HG03196 (cell line): ENCODE measurements around the gene GRIN3B.
"Not testable (repeated sequence)": the region's sequence is repeated elsewhere in the genome, so short reads cannot be mapped to it uniquely, and the experiment has no call there.

Experiments
- ATAC-seq: cut with Tn5 transposase; IDR thresholded peaks from one replicate; pipeline ENCODE4 v1.9.1; 2021; ENCODE audit not compliant: unreplicated experiment

Gene GRIN3B, protein sequence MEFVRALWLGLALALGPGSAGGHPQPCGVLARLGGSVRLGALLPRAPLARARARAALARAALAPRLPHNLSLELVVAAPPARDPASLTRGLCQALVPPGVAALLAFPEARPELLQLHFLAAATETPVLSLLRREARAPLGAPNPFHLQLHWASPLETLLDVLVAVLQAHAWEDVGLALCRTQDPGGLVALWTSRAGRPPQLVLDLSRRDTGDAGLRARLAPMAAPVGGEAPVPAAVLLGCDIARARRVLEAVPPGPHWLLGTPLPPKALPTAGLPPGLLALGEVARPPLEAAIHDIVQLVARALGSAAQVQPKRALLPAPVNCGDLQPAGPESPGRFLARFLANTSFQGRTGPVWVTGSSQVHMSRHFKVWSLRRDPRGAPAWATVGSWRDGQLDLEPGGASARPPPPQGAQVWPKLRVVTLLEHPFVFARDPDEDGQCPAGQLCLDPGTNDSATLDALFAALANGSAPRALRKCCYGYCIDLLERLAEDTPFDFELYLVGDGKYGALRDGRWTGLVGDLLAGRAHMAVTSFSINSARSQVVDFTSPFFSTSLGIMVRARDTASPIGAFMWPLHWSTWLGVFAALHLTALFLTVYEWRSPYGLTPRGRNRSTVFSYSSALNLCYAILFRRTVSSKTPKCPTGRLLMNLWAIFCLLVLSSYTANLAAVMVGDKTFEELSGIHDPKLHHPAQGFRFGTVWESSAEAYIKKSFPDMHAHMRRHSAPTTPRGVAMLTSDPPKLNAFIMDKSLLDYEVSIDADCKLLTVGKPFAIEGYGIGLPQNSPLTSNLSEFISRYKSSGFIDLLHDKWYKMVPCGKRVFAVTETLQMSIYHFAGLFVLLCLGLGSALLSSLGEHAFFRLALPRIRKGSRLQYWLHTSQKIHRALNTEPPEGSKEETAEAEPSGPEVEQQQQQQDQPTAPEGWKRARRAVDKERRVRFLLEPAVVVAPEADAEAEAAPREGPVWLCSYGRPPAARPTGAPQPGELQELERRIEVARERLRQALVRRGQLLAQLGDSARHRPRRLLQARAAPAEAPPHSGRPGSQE

DNA sequence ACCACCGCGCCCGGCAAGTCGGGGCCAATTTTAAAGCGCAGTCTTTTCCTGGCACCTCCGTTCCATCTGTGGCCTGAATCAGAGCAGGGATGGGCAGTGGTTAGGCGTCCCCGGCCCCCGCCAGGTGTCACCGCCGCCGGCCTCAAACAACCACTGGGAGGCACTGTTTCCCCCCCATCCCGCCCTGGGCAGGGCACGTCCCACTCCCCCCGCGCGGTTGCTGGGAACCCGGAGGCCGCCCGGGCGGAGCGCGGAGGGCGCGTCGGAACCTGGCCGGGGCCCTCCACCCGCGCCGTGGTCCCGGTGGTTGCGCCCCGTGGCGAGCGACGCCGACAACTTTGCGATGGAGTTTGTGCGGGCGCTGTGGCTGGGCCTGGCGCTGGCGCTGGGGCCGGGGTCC is at the start of gene GRIN3B:
TSS of gene GRIN3B (plus strand) at position 325 of the 400 bp plus-strand sequence. CDS start at position 344, 19 bp downstream.
- ATAC-seq: no peak

DNA sequence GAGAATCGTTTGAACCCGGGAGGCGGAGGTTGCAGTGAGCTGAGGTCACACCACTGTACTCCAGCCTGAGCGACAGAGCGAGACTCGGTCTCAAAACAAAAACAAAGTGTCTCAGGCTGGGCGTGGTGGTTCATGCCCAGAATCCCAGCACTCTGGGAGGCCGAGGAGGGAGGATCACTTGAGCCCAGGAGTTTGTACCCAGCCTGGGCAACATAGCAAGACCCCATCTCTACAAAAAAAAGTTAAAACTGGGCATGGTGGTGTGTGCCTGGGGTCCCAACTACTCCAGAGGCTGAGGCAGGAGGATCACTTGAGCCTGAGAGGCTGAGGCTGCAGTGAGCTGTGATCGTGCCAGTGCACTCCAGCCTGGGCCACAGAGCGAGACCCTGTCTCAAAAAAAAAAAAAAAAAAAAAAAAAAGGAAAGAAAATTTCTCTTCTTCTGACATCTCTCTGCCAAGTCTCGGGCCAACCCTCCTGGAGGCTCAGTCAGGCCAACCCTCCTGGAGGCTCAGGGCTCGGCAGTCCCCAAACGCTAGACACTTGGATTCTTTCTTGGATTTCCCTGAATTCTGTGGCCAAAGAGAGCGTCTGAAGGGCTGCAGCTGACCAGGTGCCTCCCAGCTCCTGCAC is 48.1 kb upstream of the GRIN3B start:
- ATAC-seq: no peak

DNA sequence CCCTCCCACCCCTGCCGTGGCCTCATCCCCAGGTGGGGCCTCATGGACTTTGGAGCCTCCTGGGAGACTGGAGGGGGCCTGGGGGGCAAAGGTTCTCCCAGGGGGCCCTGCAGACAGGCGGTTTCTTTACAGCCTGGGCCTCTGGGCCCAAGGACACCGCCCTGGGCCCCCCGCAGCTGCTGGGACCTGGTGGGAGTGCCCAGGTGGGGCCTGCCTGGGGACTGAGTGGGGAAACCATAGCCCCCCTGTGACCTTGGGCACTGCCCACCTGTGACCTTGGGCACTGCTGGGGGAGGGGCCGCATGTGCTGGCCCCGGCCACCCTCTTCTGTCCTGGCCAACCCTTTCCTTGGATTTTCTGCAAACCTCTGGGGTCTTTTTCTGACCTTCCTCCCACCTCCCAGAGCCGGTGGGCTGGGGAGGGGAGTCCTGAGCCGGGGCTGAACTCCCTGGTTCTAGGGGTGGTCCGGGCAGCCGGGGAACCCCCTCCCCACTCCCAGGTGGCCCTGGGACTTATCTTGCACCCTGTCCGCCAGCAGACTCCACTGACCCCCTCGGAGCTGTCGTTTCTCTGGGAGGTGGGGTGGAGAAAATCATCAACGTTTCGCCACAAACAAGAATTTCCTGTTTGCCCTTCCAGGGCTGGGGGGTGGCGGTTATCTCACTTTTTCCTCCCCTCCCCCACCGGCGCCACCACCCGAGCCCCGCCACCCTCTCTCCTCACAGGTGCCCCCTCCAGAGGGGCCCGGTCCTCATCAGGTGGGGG is 47.4 kb upstream of the GRIN3B start:
- ATAC-seq: no peak

DNA sequence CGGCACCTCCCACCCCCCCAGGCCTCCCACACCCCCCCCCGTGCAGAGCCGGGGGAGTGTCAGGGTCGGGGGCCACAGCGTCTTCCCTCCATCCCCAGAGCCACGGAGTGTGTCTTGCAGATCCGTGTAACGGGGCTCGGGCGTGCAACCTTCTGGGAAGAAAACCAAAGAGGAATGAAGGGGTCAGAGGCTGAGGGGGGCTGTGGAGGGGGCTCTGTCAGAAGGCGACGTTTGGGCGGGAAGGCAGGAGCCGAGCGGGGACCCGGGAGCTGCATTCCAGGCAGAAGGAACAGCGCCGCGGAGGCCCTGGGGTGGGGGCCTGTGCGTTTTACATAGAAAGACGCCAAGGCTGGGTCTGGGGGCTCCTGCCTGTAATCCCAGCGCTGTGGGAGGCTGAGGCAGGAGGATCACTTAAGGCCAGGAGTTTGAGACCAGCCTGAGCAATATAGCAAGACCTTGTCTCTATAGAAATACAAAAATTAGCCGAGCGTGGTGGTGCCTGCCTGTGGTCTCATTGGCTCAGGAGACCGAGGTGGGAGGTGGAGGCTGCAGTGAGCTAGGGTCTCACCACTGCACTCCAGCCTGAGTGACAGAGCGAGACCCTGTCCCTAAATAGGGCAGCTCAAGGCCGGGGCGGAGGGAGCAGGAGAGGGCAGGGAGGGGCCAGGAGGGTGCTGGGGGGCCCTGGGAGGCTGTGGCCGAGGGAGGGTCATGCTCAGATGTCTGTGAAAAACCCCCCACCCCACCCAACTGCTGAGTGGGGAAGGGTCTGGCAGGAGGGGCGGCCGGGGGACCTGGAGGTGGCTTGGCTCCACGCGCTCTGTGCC is 46.6 kb upstream of the GRIN3B start:
- no peak for ATAC-seq

DNA sequence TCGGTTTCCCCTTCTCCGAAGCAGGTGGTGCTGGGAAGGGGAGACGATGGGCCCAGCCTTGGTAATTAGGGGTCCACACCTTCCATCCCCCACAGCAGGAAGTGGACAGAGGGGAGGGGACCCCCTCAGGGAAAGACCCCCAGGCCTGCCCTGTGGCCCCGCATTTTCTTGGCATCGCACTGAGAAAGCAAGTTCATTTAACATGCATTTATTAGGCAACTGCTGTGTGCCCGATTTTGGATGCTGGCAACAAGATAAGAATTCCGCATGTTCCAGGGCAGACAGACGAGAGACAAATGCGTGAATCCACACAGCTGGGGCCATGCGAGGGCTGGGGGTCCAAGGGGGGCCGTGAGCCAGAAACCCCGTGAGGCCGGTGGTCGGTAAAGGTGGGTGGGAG is 45.9 kb upstream of the GRIN3B start:
- ATAC-seq: no peak

DNA sequence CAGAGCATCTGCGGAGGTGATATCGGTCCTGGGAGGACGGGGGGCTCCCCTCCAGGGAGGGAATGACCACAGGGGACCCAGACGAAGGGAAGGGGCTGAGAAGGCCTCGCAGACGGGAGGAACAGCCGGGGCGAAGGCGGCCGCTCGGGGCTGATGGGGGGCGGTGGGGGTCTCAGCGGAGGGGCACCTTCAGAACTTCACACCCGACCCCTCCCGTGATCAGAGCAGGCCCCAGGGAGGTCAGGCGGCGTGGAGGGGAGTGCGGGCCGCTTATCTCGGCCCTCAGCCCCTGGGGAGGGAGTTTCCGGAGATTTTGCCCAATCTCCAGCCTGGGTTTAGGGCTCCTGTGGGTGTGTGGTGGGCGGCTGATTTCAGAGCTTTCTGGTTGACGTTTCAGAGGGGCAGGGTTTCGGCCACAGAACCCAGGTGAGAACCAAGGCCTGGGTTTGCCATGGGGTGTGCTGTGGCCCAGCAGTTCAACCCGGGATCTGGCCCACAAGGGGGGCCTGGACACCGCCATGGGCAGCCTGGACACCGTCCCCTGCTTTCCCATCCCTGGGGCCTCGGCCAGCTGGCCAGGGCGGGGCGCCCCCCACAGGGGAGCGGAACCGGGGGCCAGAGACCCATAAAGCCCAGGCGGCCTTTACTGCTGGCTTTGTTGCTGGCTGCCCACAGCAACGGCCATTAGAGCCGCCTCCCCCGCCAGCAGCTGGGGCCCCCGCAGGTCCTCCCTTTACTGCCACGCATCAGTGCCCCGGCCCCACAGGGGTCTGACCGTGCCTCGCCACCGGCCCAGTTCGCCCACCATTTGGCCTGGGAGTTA is 45.3 kb upstream of the GRIN3B start:
- no peak for ATAC-seq

DNA sequence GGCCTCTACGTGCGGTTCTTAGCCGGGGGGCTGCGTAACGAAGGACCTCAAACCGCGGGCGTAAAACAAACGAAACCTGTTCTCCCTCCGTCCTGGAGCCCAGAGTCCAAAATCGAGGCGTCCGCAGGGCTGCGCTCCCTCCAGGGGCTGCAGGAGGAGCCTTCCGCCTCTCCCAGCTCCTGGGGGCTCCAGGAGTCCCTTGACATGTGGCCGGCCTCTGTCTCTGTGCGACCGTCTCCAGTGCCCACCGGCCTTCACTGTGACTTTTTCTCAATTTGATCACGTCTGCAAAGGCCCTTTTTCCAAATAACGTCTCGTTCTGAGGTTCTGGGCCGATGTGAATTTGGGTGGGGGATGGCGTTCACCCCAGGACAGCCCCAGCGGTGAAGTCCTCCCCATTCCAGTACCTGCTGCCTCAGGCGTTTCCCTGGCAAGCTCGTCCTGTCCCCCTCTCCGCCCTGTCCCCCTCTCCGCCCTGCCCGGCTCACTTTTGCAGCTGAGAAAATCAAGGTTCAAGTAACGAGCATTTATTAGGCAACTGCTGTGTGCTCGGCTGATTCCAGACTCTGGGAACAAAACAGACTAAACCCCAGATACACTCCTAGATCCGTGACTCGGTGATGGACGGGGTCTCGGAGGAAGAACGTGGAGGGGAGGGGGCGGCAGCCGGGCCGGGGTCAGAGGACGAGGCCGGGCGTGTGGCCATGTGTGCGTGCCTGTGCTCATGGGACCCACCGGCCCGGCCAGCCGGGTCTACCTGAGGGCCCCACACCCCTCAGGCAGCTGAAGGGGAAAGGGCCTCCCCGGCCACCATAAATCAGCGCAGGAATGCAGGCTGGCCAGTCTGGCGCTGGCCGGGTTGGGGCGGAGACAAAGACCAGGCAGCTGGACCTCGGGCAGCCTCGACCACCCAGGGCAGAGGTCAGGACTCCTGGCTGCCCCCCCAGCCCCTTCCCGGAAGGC is 44.1 kb upstream of the GRIN3B start:
- no peak for ATAC-seq

DNA sequence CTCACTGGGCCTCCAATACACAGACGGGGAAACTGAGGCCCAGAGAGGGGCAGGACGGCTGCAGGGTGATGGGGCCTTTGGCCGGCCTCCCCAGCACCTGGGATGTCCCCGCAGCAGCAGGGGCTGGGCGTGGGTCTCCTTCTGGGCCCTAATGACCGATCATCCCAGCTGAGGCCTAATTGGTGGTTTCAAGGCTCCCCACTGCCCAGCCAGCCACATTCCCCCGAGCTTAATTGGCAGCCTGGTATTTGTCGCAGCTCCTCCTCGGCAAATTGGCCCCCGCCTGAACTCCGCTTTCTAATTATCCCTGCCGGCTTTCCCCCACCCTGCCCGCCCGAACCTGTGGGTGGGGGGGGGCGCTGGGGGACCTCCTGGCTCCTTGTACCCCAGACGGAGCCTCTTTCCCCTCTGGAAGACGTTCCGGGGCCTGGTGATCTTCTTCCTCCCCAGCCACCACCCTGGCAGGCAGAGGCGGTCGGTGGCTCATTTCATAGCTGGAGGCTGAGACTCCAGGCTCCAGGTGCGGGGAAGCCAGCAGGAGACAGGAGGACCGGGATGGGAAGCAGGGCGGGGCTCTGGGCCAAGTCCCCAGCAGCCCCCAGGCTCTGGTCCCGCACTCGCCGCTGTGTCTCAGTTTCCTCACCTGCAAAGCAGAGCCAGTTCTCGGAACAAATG is 43.3 kb upstream of the GRIN3B start:
- no peak for ATAC-seq

DNA sequence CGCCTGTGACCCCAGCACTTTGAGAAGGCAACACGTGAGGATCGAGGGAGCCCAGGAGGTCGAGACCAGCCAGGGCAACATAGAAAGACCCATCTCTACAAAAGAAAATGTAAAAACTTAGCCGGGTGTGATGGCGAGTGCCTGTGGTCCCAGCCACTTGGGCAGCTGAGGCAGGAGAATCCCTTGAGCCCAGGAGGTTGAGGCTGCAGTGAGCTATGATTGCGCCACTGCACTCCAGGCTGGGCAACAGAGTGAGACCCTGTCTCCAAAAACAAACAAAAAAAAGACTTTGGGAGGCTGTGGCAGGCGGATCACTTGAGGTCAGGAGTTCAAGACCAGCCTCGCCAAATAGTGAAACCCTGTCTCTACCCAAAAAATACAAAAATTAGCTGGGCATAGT is 42.6 kb upstream of the GRIN3B start:
- not testable (repeated sequence) for ATAC-seq

DNA sequence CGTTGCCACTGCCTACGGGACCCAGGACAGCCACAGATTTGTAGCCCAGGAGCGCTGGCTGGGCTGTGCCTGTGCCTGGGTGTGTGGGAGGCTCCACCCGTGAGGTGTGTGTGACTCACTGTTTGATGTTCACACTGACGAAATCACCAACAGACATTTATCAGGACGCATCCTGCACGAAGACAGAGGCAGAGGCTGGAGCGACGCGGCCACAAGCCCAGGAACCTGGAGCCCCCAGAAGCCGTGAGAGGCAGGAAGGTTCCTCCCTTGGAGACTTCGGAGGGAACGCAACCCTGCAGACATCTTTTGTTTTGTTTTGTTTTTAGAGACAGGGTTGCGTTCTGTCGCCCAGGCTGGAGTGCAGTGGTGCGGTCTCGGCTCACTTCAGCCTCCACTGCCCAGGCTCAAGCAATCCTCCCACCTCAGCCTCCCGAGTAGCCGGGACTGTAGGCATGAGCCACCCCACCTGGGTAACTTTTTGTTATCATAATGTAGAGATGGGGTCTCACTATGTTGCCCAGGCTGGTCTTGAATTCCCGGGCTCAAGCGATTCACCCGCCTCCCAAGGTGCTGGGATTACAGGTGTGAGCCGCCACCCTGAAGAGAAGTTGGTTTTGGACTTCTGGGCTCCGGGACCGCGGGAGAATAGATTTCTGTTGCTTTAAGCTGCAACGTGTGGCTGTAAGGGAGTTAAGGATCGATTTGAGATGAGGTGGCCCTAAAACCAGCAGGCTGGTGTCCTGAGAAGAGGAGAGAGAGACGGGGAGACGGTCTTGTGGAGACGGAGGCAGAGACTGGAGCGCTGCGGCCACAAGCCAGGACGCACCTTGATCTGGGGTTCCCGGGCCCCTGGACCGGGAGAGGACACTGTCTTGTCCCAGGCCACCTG is 41.0 kb upstream of the GRIN3B start:
- ATAC-seq: no peak

DNA sequence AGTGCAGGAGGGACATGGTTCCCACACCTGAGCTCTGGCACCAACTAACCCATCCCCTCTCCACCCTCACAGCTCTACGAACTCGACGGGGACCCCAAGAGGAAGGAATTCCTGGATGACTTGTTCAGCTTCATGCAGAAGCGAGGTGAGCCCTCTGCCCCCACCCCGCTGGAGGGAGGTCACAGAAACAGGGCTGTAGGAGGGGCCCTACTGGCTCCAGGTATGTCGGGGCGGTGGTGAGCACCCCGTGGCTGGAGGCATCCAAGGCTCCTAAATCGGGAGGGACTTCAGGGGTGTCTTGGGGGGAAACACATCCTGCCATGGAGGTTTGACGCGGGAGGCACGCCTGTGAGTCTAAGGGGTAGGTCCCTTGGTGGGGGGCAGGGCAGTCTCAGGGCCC is 40.2 kb upstream of the GRIN3B start:
- ATAC-seq: no peak

DNA sequence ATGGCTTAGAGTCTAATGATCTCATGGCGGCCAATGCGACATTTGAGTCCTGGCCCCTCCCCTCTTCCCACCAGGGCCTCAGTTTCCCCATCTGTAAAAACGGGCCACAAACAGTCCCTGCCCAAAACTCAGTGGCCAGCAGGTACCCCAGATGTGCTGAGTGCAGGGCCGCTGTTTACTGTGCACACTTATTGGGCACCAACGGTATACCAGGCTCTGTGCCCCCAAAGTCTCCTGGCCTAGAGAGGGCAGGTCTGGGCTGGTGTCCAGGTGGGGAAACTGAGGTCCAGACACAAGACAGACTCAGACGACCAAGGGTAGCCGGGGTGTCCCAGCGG is 39.6 kb upstream of the GRIN3B start:
- ATAC-seq: no peak

DNA sequence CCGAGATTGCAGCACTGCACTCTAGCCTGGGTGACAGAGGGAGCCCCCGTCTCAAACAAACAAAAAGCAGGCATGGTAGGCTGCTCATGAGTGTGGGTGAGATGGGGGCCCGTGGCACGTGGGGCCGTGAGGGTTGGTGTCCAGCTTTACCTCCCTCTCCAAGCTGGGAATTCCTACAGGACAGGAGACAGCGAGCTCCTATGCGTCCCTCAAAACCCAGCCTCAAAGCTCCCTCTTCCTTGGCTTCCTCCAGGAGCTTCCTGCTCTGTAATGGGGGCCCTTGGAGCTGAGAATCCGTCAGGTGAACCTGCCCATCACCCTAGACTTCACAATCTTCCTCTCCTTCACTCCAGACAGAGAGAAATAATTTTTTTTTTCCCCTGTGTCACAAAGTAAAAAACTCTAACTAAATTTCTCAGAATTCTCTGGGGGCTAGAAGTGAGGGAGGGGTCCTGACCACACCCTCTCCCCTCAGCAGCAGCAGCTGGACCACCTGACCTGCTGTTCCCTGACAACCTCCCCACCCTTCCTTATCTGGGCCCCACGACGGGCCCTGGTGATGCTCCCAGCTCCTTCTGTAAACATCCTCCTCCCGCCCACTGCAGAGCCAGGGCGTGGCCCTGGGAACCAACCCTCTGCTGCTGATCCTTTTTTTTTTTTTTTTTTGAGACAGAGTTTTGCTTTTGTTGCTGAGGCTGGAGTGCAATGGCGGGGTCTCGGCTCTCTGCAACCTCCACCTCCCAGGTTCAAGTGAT is 38.2 kb upstream of the GRIN3B start:
- ATAC-seq: no peak

DNA sequence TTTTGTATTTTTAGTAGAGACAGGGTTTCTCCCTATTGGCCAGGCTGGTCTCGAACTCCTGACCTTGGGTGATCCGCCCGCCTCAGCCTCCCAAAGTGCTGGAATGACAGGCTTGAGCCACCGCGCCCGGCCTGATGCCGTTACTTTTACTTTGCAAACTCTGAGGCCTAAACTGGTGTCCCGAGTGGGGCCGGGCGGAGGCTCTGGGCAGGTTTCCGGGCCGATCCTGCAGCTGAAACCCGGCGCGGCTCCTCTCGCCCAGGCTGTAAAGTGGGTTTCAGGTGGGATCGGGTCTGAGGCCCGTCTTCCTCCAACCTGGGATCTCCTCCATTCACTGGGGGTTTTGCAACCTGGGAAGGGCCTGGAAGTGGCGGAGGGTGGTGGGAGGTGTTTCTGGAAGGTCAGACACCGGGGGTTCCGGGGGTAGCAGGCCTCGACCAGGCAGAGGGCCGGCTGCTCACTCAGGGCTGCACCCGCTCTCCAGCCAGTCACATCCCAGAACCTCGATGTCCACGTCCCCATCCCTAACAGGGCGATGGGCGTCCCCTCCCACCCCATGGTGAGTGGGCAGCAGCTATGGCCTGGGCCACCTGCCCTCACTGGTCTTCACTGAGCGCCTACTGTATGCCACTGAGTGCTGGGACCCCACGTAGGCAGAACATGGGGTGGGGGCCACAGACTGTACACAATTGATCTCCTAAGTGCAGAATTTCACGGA is 37.4 kb upstream of the GRIN3B start:
- ATAC-seq: no peak

DNA sequence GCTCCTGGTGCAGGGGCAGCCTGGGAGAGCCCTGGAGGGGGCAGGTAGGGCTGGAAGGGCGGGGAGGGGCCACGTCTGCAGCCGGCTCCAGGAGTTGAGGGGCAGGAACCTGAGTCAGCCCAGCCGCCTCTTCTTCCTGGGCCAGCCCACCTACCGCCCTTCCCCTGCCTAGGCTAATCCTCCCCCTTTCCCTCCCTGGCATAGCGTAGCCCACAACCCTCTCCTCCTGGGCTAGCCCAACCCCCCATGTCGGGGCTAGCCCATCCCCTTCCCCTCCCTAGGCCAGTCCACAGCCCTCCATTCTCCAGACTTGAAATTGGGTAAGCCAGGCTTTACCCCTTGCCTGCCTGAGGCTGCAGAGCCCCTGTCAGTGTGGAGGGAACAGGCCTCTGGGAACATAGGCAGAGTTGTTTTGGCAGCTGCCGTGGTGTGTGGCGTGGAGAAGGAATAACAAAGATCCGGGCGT is 36.7 kb upstream of the GRIN3B start:
- ATAC-seq: no peak
